NB4 (cell line): ENCODE measurements around the gene PTGES3L.

Experiments
- CTCF ChIP-seq: IDR thresholded peaks from one replicate; pipeline ENCODE4 v1.5.1; 2012; ENCODE audit warnings: low read depth, low read length
- MYC ChIP-seq: IDR thresholded peaks from 2 replicates; pipeline ENCODE4 v1.6.1; 2011; ENCODE audit warnings: low read depth, low read length

DNA sequence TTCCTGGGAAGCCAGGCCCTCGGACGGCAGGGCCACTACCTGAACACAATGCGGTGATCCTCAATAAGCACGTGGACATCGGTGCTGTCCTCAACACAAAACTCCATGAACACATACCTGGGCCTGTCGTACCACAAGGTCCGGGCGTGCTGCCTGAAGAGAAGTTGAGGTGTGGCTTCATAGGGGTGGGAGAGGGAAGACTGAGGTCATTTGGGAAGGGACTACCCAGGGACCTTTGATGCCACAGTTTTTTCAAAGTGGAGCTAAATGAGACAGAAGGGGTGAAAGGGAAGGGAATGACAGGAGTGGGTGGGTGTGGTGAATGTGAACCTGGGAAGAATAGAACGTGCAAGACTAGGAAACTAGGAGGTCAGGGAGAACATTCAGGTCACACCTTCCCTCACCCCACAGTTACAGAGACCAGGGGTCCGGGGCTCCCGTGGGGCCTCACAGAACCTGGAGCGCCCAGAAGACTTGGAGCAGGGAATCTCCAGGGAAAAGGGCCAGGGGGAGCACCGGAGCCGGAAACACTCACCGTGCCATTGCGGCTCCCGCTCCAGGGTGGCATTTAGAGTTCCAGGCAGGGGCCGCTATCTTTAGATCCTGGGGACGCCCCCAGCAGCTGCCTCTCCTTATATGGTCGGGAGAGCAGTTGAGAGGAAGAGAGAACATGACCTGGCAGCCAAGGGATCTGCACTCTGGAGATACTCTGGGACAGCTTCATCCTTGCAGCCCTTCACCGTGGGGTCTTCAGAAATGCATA, at the start of gene PTGES3L:
- TF ChIP-seq CTCF: no peak
- TF ChIP-seq MYC: no peak
